Measurements from ENCODE around the gene CSTB.

The CSTB gene

GRCh38 chr21:43771199-43771675 is 4.9 kb downstream of the CSTB start:
- no peak for TF ChIP-seq POLR2AphosphoS5 (IDR thresholded peaks at IDR 0.05; ENCODE audit: low read depth, low read length)
- TF ChIP-seq POU2F2 (IDR thresholded peaks at IDR 0.05; ENCODE audit: low read depth, low read length): no peak
- DNase-seq (ENCODE audit: insufficient read length, low spot score) (no peak), FAIRE-seq (no peak)

- DNase-seq (ENCODE audit: insufficient read length, low spot score) (no peak), FAIRE-seq (no peak)
- no peak for TF ChIP-seq POLR2AphosphoS5 (IDR thresholded peaks at IDR 0.05; ENCODE audit: low read depth, low read length)
- no peak for TF ChIP-seq POU2F2 (IDR thresholded peaks at IDR 0.05; ENCODE audit: low read depth, low read length)
- TF ChIP-seq TAF1 (IDR thresholded peaks at IDR 0.05; ENCODE audit: low read depth, low read length): no peak
Observed at GRCh38 chr21:43770066-43770655, 5.9 kb downstream of the CSTB start.

- DNase-seq (ENCODE audit: insufficient read length, low spot score): no peak
- TF ChIP-seq POLR2A (IDR thresholded peaks at IDR 0.05; ENCODE audit: low read depth, low read length) (no peak), POLR2AphosphoS5 (IDR thresholded peaks at IDR 0.05; ENCODE audit: low read depth, low read length) (no peak), SPI1 (IDR thresholded peaks at IDR 0.05; ENCODE audit: low read depth, low read length) (no peak), TAF1 (IDR thresholded peaks at IDR 0.05; ENCODE audit: low read depth, low read length) (no peak), PAX5 (IDR thresholded peaks at IDR 0.05; ENCODE audit: insufficient read depth, low read length, severe bottlenecking) (no peak), POU2F2 (IDR thresholded peaks at IDR 0.05; ENCODE audit: low read depth, low read length) (no peak)
- FAIRE-seq: no peak
Observed at GRCh38 chr21:43769325-43769958, 6.7 kb downstream of the CSTB start.

- DNase-seq (ENCODE audit: insufficient read length, low spot score): no peak
- no peak for FAIRE-seq
- TF ChIP-seq TAF1 (IDR thresholded peaks at IDR 0.05; ENCODE audit: low read depth, low read length) (no peak), POU2F2 (IDR thresholded peaks at IDR 0.05; ENCODE audit: low read depth, low read length) (no peak), SPI1 (IDR thresholded peaks at IDR 0.05; ENCODE audit: low read depth, low read length) (no peak), PAX5 (IDR thresholded peaks at IDR 0.05; ENCODE audit: insufficient read depth, low read length, severe bottlenecking) (no peak), POLR2A (IDR thresholded peaks at IDR 0.05; ENCODE audit: low read depth, low read length) (no peak), POLR2AphosphoS5 (IDR thresholded peaks at IDR 0.05; ENCODE audit: low read depth, low read length) (no peak)
Observed at GRCh38 chr21:43768868-43769167, 7.3 kb downstream of the CSTB start.

GRCh38 chr21:43767984-43768867 is 7.9 kb downstream of the CSTB start:
- no peak for FAIRE-seq
- TF ChIP-seq POLR2AphosphoS5 (IDR thresholded peaks at IDR 0.05; ENCODE audit: low read depth, low read length) (no peak), SPI1 (IDR thresholded peaks at IDR 0.05; ENCODE audit: low read depth, low read length) (no peak), TAF1 (IDR thresholded peaks at IDR 0.05; ENCODE audit: low read depth, low read length) (no peak), PAX5 (IDR thresholded peaks at IDR 0.05; ENCODE audit: insufficient read depth, low read length, severe bottlenecking) (no peak), POLR2A (IDR thresholded peaks at IDR 0.05; ENCODE audit: low read depth, low read length) (no peak), POU2F2 (IDR thresholded peaks at IDR 0.05; ENCODE audit: low read depth, low read length) (no peak)
- no peak for DNase-seq (ENCODE audit: insufficient read length, low spot score)

- FAIRE-seq: no peak
- TF ChIP-seq PAX5 (IDR thresholded peaks at IDR 0.05; ENCODE audit: insufficient read depth, low read length, severe bottlenecking) (no peak), POLR2AphosphoS5 (IDR thresholded peaks at IDR 0.05; ENCODE audit: low read depth, low read length) (no peak), SPI1 (IDR thresholded peaks at IDR 0.05; ENCODE audit: low read depth, low read length) (no peak), TAF1 (IDR thresholded peaks at IDR 0.05; ENCODE audit: low read depth, low read length) (no peak), POU2F2 (IDR thresholded peaks at IDR 0.05; ENCODE audit: low read depth, low read length) (no peak), POLR2A (IDR thresholded peaks at IDR 0.05; ENCODE audit: low read depth, low read length) (no peak)
- DNase-seq (ENCODE audit: insufficient read length, low spot score): no peak
Observed at GRCh38 chr21:43767498-43767983, 8.6 kb downstream of the CSTB start.

- DNase-seq (ENCODE audit: insufficient read length, low spot score): no peak
- no peak for FAIRE-seq
- TF ChIP-seq POLR2AphosphoS5 (IDR thresholded peaks at IDR 0.05; ENCODE audit: low read depth, low read length) (peak; percentile 48; the same call in 1 of the 2 replicates), SPI1 (IDR thresholded peaks at IDR 0.05; ENCODE audit: low read depth, low read length) (no peak)
Observed at GRCh38 chr21:43766734-43767497, 9.2 kb downstream of the CSTB start.

GRCh38 chr21:43764576-43765495 is 11.3 kb downstream of the CSTB start:
- no peak for TF ChIP-seq PAX5 (IDR thresholded peaks at IDR 0.05; ENCODE audit: insufficient read depth, low read length, severe bottlenecking)
- TF ChIP-seq POLR2AphosphoS5 (IDR thresholded peaks at IDR 0.05; ENCODE audit: low read depth, low read length): no peak
- no peak for TF ChIP-seq POU2F2 (IDR thresholded peaks at IDR 0.05; ENCODE audit: low read depth, low read length)
- TF ChIP-seq POLR2A (IDR thresholded peaks at IDR 0.05; ENCODE audit: low read depth, low read length): no peak
- TF ChIP-seq SPI1 (IDR thresholded peaks at IDR 0.05; ENCODE audit: low read depth, low read length): no peak
- no peak for TF ChIP-seq TAF1 (IDR thresholded peaks at IDR 0.05; ENCODE audit: low read depth, low read length)
- DNase-seq (ENCODE audit: insufficient read length, low spot score) (no peak), FAIRE-seq (no peak)

Data from GM12891 (cell line).